Measurements from ENCODE around the gene VCL. TPM values are rescaled to one million over a fixed set of nuclear protein-coding genes. Genes with fewer than 3 reads are reported as not detected.
"Not testable (repeated sequence)": the region's sequence is repeated elsewhere in the genome, so short reads cannot be mapped to it uniquely, and the experiment has no call there.

Gene VCL
- total RNA-seq, 1 donor from 2014 or later: 26.8 TPM

DNA sequence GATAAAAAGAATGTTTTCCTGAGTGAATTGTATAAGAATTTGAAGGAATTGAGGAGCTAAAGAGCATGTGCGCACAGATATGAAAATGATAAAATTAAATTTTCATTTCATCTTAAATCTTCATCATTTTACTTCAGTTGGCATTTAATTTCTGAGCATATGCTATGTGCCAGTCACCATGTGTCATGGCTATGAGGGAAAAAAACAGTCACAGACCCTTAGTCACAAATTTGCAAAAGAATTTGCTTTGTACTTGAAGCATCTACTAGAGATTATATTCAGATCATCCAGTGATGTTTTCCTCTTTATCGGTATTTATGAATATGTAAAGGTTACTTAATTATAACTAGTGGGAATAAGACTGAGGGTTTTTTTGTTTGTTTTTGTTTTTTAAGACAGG, 29.8 kb downstream of the VCL start:
- Mint-ChIP-seq H3K4me3 (no peak overlapping the region), H3K27ac (no peak overlapping the region), H3K27me3 (no peaks in the 10 kb centered on the region), H3K36me3 (ENCODE audit: low read depth) (peaks cover 11% of the 10 kb centered on the region), H3K4me1 (peaks cover 20% of the 10 kb centered on the region), H3K9me3 (no peaks in the 10 kb centered on the region)
- intact Hi-C loops (cut with micrococcal nuclease): no loop called here
- DNase-seq: no peak

- no peak for DNase-seq
- no peaks in the 10 kb centered on the region for H3K27me3 Mint-ChIP-seq
- no peaks in the 10 kb centered on the region for H3K9me3 Mint-ChIP-seq
- H3K36me3 Mint-ChIP-seq (ENCODE audit: low read depth): peaks cover 14% of the 10 kb centered on the region
- H3K4me1 Mint-ChIP-seq: peaks cover 27% of the 10 kb centered on the region
- no peak overlapping the region for H3K27ac Mint-ChIP-seq
- intact Hi-C loops (cut with micrococcal nuclease): no loop called here
- H3K4me3 Mint-ChIP-seq: no peak overlapping the region
Observed at GRCh38 chr10:74029943-74030342, 32.0 kb downstream of the VCL start.

GRCh38 chr10:74032208-74032607, 34.3 kb downstream of the VCL start:
- Mint-ChIP-seq H3K36me3 (ENCODE audit: low read depth) (peaks cover 14% of the 10 kb centered on the region), H3K4me1 (peaks cover 25% of the 10 kb centered on the region)
- H3K9me3 Mint-ChIP-seq; H3K27ac Mint-ChIP-seq; intact Hi-C loops (cut with micrococcal nuclease); H3K27me3 Mint-ChIP-seq; DNase-seq; H3K4me3 Mint-ChIP-seq: not testable (repeated sequence)

DNA sequence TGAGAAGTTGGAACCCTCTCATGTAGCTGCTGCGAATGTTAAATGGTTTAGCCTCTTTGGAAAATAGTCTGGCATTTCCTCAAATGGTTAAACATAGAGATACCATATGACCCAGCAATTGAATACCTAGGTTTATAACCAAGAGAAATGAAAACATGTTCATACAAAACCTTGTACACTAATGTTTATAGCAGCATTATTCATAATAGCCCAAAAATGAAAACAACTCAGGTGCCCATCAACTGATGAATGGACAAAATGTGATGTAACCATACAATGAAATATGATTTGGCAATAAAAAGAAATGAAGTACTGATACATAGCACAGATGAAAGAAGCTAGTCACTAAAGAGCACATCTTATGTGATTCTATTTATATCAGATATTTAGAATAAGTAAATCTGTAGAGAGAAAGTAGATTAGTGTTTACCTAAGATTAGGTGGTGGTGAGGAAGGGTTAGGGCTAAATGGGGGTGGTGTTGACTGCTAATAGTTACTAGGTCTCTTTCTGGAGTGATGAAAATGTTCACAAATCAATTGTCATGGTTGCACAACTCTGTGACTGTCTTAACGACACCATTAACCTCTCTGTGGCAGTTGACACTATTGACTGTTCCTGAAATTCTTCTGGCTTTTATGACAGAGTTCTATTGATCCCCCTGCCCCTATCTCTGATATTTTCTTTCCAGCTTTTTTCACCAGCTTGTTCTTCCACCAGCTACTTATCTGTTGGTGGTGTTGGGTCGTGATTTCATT, 35.2 kb downstream of the VCL start:
- peaks cover 17% of the 10 kb centered on the region for H3K36me3 Mint-ChIP-seq (ENCODE audit: low read depth)
- H3K9me3 Mint-ChIP-seq: no peaks in the 10 kb centered on the region
- no peak for DNase-seq
- intact Hi-C loops (cut with micrococcal nuclease): no loop called here
- H3K27me3 Mint-ChIP-seq: no peaks in the 10 kb centered on the region
- H3K4me1 Mint-ChIP-seq: peaks cover 28% of the 10 kb centered on the region
- H3K4me3 Mint-ChIP-seq: no peak overlapping the region
- H3K27ac Mint-ChIP-seq: no peak overlapping the region

- H3K36me3 Mint-ChIP-seq (ENCODE audit: low read depth): peaks cover 17% of the 10 kb centered on the region
- H3K4me1 Mint-ChIP-seq: peaks cover 28% of the 10 kb centered on the region
- intact Hi-C loops (cut with micrococcal nuclease): no loop called here
- no peak for DNase-seq
- H3K27ac Mint-ChIP-seq: no peak overlapping the region
- no peaks in the 10 kb centered on the region for H3K9me3 Mint-ChIP-seq
- H3K4me3 Mint-ChIP-seq: no peak overlapping the region
- no peaks in the 10 kb centered on the region for H3K27me3 Mint-ChIP-seq
Observed at GRCh38 chr10:74033702-74034101, 35.8 kb downstream of the VCL start.

DNA sequence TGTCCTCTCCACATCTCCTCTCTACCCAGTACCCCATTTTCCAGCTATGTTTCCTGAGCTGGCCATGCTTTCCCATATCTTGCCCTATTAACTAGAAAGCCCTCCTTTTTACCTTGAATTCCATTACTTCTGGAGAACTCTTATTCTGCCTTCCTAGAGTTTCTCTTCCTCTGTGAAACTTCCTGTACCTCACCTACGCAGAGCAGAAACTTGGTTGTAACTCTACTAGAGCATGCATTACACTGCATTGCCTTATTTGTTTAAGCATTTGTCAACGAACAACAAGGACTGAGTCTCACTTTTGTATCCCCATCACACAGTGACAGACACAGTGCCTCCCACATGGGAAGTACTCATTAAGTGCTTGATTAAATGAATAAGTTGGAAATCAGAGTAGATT, 36.4 kb downstream of the VCL start:
- no peak for DNase-seq
- H3K27ac Mint-ChIP-seq: peak overlapping the region; percentile 40
- no peaks in the 10 kb centered on the region for H3K9me3 Mint-ChIP-seq
- peaks cover 28% of the 10 kb centered on the region for H3K4me1 Mint-ChIP-seq
- H3K4me3 Mint-ChIP-seq: peak overlapping the region; percentile 2
- no peaks in the 10 kb centered on the region for H3K27me3 Mint-ChIP-seq
- peaks cover 15% of the 10 kb centered on the region for H3K36me3 Mint-ChIP-seq (ENCODE audit: low read depth)
- intact Hi-C loops (cut with micrococcal nuclease): no loop called here

- Mint-ChIP-seq H3K27me3 (no peaks in the 10 kb centered on the region), H3K9me3 (no peaks in the 10 kb centered on the region), H3K36me3 (ENCODE audit: low read depth) (peaks cover 15% of the 10 kb centered on the region), H3K27ac (no peak overlapping the region), H3K4me1 (peaks cover 34% of the 10 kb centered on the region), H3K4me3 (no peak overlapping the region)
- intact Hi-C loops (cut with micrococcal nuclease): no loop called here
- no peak for DNase-seq
Observed at GRCh38 chr10:74035303-74035702, 37.4 kb downstream of the VCL start.

DNA sequence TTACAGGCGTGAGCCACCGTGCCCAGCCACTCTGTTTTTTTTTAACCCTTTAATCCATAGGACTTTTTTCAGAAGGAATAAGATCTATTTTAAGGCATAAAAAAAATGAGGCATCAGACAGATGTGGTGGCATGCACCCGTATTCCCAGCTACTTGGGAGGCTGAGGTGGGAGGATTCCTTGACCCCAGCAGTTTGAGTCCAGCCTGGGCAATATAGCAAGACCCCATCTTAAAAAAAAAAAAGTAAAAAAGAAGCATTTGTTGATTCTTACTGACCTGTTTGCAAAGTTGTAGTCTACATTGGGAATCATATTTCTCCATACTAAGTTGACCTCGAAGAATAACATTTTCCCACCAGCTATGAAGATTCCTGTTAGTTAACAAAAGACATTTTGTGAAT, 38.6 kb downstream of the VCL start:
- intact Hi-C loops (cut with micrococcal nuclease): no loop called here
- H3K4me3 Mint-ChIP-seq: no peak overlapping the region
- DNase-seq: no peak
- no peaks in the 10 kb centered on the region for H3K27me3 Mint-ChIP-seq
- H3K36me3 Mint-ChIP-seq (ENCODE audit: low read depth): peaks cover 11% of the 10 kb centered on the region
- no peak overlapping the region for H3K27ac Mint-ChIP-seq
- peaks cover 31% of the 10 kb centered on the region for H3K4me1 Mint-ChIP-seq
- H3K9me3 Mint-ChIP-seq: no peaks in the 10 kb centered on the region

DNA sequence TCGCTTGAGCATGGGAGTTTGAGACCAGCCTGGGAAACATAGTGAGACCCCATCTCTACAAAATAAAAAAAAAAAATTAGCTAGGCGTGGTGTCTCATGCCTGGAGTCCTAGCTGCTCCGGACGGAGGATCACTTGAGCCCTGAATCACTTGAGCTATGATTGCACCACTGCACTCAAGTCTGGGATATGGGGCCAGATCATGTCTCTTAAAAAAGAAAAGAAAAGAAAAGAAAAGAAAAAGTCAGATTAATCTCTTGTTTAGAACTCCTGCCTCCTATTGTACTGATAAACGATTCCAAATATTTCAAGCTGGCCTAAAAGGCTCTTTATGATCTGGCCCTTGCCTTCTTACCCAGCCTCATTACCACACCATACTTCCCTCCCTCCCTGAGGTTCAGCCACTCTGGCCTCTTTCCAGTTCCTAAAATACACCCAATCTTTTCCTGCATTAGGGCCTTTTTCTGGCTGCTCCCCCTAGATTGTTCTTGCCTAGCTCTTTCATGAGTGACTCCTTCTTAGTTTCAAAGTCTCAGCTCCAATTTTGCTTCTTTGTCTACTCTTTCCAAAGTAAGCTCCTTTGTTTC, 41.7 kb downstream of the VCL start:
- Mint-ChIP-seq H3K4me1 (peaks cover 19% of the 10 kb centered on the region), H3K9me3 (no peaks in the 10 kb centered on the region), H3K27me3 (no peaks in the 10 kb centered on the region), H3K36me3 (ENCODE audit: low read depth) (peaks cover 12% of the 10 kb centered on the region), H3K27ac (no peak overlapping the region), H3K4me3 (no peak overlapping the region)
- DNase-seq: no peak
- intact Hi-C loops (cut with micrococcal nuclease): no loop called here

GRCh38 chr10:74040200-74041126, 42.5 kb downstream of the VCL start:
- Mint-ChIP-seq H3K4me1 (peaks cover 15% of the 10 kb centered on the region), H3K36me3 (ENCODE audit: low read depth) (peaks cover 18% of the 10 kb centered on the region), H3K27ac (no peak overlapping the region), H3K9me3 (no peaks in the 10 kb centered on the region), H3K4me3 (no peak overlapping the region), H3K27me3 (no peaks in the 10 kb centered on the region)
- intact Hi-C loops (cut with micrococcal nuclease): no loop called here
- no peak for DNase-seq

- Mint-ChIP-seq H3K4me3 (no peak overlapping the region), H3K27me3 (no peaks in the 10 kb centered on the region), H3K36me3 (ENCODE audit: low read depth) (peaks cover 16% of the 10 kb centered on the region), H3K4me1 (peaks cover 10% of the 10 kb centered on the region), H3K27ac (no peak overlapping the region), H3K9me3 (no peaks in the 10 kb centered on the region)
- intact Hi-C loops (cut with micrococcal nuclease): no loop called here
- no peak for DNase-seq
Observed at GRCh38 chr10:74044419-74044818, 46.5 kb downstream of the VCL start.

DNA sequence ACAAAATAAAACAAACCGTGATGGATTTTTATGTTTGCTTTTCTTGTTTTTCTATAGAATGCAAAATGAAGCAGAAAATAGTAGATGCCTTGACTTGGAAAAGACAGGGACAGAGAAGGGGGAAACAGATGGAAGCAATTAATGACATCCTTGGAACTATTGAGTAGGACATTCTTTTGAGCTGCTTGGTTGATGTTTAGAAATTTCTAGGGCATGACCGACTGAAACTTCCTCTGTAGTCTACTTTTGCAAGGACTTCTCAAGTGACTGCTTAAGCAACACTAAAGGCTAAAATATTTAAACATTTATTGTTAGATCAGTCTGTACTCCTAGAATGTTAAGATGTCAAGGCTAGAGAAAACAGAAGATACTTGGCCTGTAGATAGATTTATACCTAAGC, 49.4 kb downstream of the VCL start:
- DNase-seq: no peak
- Mint-ChIP-seq H3K4me3 (no peak overlapping the region), H3K27me3 (no peaks in the 10 kb centered on the region), H3K27ac (no peak overlapping the region), H3K9me3 (no peaks in the 10 kb centered on the region), H3K4me1 (peaks cover 8% of the 10 kb centered on the region), H3K36me3 (ENCODE audit: low read depth) (peaks cover 16% of the 10 kb centered on the region)
- intact Hi-C loops (cut with micrococcal nuclease): no loop called here

- no peaks in the 10 kb centered on the region for H3K27me3 Mint-ChIP-seq
Observed at GRCh38 chr10:74047871-74048270, 50.0 kb downstream of the VCL start.

DNA sequence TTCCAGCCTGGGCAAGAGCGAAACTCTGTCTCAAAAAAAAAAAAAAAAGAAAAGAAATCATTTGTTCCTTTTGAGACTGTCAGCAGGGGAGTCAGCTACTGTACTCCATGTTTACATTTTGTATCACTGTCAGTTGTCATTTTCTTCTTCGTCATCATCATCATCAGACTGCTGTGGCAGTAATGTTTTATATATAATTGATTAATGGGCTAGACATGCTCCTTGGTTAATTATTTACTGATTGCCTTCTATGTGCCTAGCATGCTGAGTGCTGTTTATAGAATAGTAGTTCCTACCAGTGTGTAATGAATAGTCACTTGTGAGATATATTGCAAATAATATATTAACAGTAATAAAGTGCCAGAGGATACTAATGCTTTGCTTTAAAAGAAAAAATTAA, 50.5 kb downstream of the VCL start:
- Mint-ChIP-seq H3K4me1 (peaks cover 9% of the 10 kb centered on the region), H3K36me3 (ENCODE audit: low read depth) (peaks cover 17% of the 10 kb centered on the region), H3K27me3 (no peaks in the 10 kb centered on the region), H3K4me3 (no peak overlapping the region), H3K9me3 (no peaks in the 10 kb centered on the region), H3K27ac (no peak overlapping the region)
- DNase-seq: no peak
- intact Hi-C loops (cut with micrococcal nuclease): no loop called here

More at GRCh38 chr10:74047871-74048270, 50.0 kb downstream of the VCL start:
- H3K4me3 Mint-ChIP-seq: no peak overlapping the region
- H3K27ac Mint-ChIP-seq: no peak overlapping the region
- peaks cover 8% of the 10 kb centered on the region for H3K4me1 Mint-ChIP-seq
- peaks cover 16% of the 10 kb centered on the region for H3K36me3 Mint-ChIP-seq (ENCODE audit: low read depth)
- no peak for DNase-seq
- no peaks in the 10 kb centered on the region for H3K9me3 Mint-ChIP-seq
- intact Hi-C loops (cut with micrococcal nuclease): no loop called here

Measured in activated CD4-positive, alpha-beta T cell treated with anti-CD3 and anti-CD28 coated beads, Interleukin-2, amount 10 ng/mL, durations not matched to agents 24 days and 14 days (primary cell).